Measurements from ENCODE around the gene MAPK9.

GRCh38 chr5:180199390-180199789, 92.5 kb downstream of the MAPK9 start:
- TF ChIP-seq, protein P1, sequence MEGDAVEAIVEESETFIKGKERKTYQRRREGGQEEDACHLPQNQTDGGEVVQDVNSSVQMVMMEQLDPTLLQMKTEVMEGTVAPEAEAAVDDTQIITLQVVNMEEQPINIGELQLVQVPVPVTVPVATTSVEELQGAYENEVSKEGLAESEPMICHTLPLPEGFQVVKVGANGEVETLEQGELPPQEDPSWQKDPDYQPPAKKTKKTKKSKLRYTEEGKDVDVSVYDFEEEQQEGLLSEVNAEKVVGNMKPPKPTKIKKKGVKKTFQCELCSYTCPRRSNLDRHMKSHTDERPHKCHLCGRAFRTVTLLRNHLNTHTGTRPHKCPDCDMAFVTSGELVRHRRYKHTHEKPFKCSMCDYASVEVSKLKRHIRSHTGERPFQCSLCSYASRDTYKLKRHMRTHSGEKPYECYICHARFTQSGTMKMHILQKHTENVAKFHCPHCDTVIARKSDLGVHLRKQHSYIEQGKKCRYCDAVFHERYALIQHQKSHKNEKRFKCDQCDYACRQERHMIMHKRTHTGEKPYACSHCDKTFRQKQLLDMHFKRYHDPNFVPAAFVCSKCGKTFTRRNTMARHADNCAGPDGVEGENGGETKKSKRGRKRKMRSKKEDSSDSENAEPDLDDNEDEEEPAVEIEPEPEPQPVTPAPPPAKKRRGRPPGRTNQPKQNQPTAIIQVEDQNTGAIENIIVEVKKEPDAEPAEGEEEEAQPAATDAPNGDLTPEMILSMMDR (conservative IDR thresholded peaks at IDR 0.05): no peak
- no peak for TF ChIP-seq EZH2 (IDR thresholded peaks at IDR 0.05; ENCODE audit: low read depth)
